Measurements from ENCODE around the gene VAMP4.
"Not testable (repeated sequence)": the region's sequence is repeated elsewhere in the genome, so short reads cannot be mapped to it uniquely, and the experiment has no call there.

The VAMP4 gene

GRCh38 chr1:171753182-171753581 lies 11.3 kb upstream of the VAMP4 start:
- in situ Hi-C loops (cut with MboI; ENCODE audit: low sequenced_read_pairs), result no loop called here

GRCh38 chr1:171751221-171751620 lies 9.4 kb upstream of the VAMP4 start:
- in situ Hi-C loops (cut with MboI; ENCODE audit: low sequenced_read_pairs), result no loop called here

DNA sequence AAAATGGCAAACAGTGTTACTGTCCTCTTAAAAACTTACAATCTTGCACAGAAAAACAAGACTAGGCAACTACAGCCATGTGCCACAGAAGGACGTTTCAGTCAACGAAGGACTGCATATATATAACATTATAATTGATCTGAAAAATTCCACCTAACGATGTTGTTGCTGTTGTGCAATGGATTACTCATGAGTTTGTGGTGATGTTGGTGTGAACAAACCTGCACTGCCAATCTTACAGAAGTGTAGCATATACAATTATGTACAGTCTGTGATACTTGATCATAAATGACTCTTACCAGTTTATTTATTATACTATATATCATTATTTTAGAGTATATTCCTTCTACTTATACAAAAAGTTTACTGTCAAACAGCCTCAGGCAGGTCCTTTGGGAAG lies 6.8 kb upstream of the VAMP4 start:
- in situ Hi-C loops (cut with MboI; ENCODE audit: low sequenced_read_pairs), result no loop called here

GRCh38 chr1:171744986-171745385 lies 3.1 kb upstream of the VAMP4 start:
- in situ Hi-C loops (cut with MboI; ENCODE audit: low sequenced_read_pairs), result no loop called here

GRCh38 chr1:171743081-171743870 lies 1.4 kb upstream of the VAMP4 start:
- in situ Hi-C loops (cut with MboI; ENCODE audit: low sequenced_read_pairs), result no loop called here

- in situ Hi-C loops (cut with MboI; ENCODE audit: low sequenced_read_pairs), result no loop called here
Measured at GRCh38 chr1:171742577-171742922, 685 bp upstream of the VAMP4 start.

DNA sequence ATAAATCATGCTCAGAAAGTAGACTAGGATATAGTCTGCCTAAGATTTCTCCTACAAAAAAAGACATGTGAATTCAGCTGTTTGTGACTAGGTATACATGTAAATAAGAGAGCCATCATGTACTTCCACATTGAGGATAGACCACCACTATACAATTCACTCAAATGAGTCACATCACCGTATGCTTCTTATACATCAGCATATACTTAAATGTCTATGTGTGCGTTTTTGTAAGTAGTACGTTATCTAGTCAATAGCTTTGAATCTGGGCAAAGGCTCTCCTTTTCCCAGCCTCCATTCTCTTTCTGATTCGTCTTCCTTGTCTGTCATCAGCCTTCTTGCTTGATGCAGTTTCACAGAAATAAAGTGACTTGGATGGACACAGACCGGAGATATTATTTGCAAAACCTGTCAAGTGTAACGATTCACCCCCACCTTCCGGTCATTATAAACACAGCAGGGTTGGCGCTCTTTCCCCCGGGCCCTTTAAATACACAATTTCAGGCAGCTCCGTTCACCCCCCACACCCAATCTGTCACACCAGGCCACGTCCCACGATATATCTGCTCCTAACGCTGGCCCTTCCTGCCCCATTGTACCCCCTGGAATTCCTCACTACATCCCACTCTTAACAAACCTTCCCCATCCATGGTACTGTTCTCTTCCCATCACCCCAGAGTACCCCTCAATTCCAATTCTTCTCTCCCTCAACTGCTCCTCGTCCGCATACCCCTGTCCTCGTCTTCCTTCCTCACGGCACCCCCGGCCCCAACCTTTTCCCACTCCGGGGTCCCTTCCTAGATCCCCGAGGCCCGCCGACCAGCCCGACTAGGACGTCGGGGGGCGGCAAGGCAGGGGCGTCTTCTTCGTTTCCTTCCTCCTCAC lies 636 bp downstream of the VAMP4 start:
- in situ Hi-C loops (cut with MboI; ENCODE audit: low sequenced_read_pairs), result no loop called here

GRCh38 chr1:171740356-171740863 lies 1.5 kb downstream of the VAMP4 start:
- in situ Hi-C loops (cut with MboI; ENCODE audit: low sequenced_read_pairs), result no loop called here

DNA sequence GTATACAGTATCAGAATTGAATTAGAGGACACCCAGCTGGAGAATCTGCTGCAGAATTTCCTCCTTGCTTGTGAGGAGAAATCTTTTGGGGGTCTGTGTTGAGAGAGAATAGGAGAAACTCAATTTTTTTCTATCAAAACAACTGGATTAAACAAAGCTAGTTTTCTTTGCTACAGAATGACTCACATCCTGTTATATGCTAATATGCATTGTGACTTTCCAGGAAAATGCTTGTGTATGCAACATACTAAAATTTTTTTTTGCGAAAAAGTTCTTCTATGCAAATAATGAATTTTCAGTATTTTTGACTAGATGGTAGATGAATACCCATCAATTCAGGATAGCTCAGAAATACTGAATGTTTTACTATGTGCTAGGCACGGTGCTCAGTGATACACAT lies 2.2 kb downstream of the VAMP4 start:
- in situ Hi-C loops (cut with MboI; ENCODE audit: low sequenced_read_pairs), result no loop called here

DNA sequence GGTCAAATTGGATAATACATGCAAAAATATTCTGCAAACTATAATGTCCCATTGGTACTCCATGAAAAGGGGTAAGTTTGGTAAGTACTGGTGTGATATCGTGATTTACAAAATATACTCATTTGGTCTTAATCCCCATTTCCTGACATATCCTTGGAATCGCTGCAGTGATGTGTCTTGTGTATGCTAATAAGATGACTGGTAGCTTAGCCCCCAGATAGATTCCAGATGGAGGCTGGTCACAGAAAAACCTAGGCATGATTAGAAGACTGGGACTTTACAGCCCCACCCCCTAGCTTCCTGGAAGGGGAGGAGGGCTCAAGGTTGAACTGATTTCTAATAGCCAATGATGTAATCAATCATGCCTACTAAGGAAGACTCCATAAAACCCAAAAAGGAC lies 3.0 kb downstream of the VAMP4 start:
- in situ Hi-C loops (cut with MboI; ENCODE audit: low sequenced_read_pairs), result no loop called here

DNA sequence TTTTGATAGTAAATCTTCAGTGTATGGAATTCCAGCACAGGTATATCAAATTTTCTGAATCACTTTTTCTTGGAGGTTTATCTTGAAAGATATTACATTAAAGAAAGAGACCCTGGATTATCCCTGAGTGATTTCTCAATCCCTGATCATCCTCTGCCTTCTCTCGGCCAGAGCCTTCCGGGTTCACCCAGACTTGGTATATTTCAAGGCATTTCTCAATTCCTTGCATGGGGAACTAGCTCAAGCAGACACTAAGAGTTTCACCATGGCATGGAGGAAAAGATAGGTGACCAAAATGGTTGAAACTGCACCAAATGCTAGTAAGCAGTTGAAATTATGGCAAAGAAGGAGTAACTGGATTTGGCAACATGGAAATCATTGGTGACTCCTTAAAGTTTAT lies 5.7 kb downstream of the VAMP4 start:
- in situ Hi-C loops (cut with MboI; ENCODE audit: low sequenced_read_pairs), result no loop called here

DNA sequence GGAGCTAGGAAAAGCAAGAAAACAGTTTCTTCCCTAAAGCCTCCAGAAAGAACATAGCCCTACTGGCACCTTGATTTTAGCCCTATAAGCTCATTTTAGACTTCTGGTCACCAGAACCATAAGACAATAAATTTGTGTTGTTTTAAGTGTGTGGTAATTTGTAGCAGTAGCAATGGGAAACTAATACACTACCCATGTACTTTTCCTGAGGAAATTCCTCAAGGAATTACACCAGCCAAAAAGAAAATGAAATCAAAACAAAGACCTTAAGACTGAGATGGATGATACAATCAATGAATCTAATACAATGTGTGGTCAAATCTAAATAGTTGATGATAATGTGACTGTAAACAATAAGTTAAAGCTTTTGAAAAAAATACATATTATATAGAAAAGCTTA lies 11.8 kb downstream of the VAMP4 start:
- in situ Hi-C loops (cut with MboI; ENCODE audit: low sequenced_read_pairs), result no loop called here

DNA sequence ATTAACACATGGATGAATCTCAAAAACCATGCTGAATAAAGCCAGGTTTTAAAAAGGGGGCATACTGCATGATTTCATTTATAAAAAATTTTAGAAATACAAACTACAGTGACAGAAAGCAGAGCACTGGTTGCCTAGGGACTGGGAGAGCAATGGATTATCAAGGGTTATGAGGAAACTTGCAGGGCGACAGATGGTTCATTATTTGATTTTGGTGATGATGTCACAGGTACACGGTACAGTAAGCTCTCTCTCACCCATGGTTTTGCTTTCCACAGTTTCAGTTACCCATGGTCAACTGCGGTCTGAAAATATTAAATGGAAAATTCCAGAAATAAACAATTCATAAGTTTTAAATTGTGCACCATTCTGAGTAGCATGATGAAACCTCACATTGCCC lies 14.1 kb downstream of the VAMP4 start:
- in situ Hi-C loops (cut with MboI; ENCODE audit: low sequenced_read_pairs), result no loop called here

DNA sequence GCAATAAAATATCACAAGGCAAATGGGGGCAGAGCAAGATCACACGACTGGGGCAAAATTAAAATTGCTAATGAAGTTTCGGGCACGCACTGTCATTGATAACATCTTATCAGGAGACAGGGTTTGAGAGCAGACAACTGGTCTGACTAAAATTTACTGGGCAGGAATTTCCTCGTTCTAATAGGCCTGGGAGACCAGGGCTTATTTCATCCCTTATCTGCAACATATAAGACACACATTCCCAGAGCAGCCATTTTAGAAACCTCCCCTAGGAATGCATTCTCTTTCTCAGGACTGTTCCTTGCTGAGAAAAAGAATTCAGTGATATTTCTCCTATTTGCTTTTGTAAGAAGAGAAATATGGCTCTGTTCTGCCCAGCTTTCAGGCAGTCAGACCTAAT lies 18.7 kb downstream of the VAMP4 start:
- in situ Hi-C loops (cut with MboI; ENCODE audit: low sequenced_read_pairs), result not testable (repeated sequence)

GRCh38 chr1:171718848-171719247 lies 23.0 kb downstream of the VAMP4 start:
- in situ Hi-C loops (cut with MboI; ENCODE audit: low sequenced_read_pairs), result no loop called here

DNA sequence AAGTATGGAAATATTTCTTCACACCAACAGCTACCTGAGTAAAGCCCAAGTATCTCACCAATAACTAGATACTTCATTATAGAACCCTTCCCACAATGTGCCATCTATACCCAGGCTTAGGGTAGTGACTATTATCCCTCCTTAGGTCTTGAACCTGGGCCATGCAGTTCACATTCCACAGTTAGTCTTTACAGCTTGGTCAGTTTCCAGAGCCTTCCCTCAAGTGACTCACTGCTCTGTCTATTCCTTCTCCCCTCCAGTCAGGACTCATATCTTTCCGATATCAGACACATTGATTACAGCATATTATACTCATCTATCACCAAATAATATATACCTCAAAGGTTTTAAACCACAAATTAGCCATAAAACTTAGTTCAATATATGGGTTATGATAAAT lies 23.6 kb downstream of the VAMP4 start:
- in situ Hi-C loops (cut with MboI; ENCODE audit: low sequenced_read_pairs), result no loop called here

- in situ Hi-C loops (cut with MboI; ENCODE audit: low sequenced_read_pairs), result no loop called here
Measured at GRCh38 chr1:171717062-171717718, 24.7 kb downstream of the VAMP4 start.

GRCh38 chr1:171716616-171717015 lies 25.2 kb downstream of the VAMP4 start:
- in situ Hi-C loops (cut with MboI; ENCODE audit: low sequenced_read_pairs), result no loop called here

DNA sequence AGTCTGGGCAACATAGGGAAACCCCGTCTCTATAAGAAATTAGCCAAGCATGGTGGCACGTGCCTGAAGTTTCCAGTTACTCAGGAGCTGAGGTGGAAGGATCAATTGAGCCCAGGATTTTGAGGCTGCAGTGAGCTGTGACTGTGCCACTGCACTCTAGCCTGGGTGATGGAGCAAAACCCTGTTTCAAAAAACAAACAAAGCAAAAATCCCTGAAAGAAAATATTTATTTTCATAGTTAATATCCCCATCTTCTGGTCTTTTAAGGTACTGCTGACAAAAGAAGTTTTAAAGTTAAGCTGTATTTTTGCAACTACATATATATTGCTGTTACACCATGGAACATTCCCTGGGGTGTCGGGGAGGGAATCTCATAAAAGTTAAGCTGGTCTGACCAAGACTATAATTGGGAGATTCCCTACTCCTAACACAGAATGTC lies 26.0 kb downstream of the VAMP4 start:
- in situ Hi-C loops (cut with MboI; ENCODE audit: low sequenced_read_pairs), result no loop called here

DNA sequence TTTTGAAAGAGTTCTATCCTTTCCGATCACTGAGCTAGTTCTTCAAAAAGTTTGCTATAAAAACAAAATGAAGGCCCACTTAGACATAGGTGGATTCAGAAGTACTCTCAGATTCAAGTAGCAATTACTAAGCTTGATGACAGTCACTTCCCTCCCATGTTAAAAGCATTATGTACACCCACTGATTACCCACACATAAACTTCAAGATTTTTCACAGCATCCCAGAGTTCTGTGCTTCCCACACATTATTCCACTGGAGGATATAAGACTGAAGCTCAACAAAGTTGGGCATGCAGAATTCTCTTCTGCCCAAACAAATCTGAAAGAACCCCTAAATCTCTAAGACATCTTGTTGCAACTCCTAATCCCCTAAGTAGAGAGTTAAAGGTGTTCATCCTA lies 29.5 kb downstream of the VAMP4 start:
- in situ Hi-C loops (cut with MboI; ENCODE audit: low sequenced_read_pairs), result no loop called here

DNA sequence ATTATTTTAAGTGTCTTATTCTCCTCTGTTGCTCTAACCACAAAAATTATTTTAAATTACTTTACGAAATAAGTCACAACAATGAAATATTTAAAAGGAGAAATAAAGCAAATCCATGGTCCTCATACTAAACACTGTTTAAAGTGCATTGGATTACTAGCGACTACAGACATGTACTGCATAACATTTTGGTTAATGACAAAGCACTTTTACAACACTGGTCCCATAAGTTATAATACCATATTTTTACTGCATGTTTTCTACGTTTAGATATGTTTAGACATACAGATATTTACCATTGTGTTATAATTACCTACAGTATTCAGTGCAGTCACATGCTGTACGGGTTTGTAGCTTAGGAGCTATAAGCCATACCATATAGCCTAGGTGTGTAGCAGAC lies 30.2 kb downstream of the VAMP4 start:
- in situ Hi-C loops (cut with MboI; ENCODE audit: low sequenced_read_pairs), result no loop called here

DNA sequence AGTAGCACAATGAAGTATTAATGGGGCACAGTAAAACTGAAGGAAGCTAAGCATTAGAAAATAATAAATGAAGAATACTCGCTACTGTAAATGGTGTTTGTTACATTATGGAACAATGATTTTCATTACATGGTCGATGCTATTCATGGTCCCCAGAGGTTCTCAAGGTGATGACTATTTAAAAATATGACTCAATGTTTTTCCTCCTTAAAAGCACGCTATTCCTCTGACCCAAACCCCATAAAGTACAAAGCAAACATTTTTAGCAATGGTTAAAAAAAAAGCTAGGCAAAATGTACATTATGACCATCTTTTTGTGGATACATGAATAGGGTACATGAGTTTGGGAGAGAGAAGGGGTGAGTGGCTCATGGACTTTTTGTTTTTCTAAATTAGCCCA lies 34.3 kb downstream of the VAMP4 start:
- in situ Hi-C loops (cut with MboI; ENCODE audit: low sequenced_read_pairs), result no loop called here
